NB4 (cell line): ENCODE results near the gene CDC42EP3.

Experiments
- DNase-seq: peaks from one replicate; pipeline ENCODE4 v3.0.0; 2010; ENCODE audit warnings: low read depth
- H3K4me3 ChIP-seq: one replicate; pipeline ENCODE4 v1.5.1; 2011; ENCODE audit warnings: mild to moderate bottlenecking, low read depth, low read length, moderate library complexity
- MYC ChIP-seq: IDR thresholded peaks from 2 replicates; pipeline ENCODE4 v1.6.1; 2011; ENCODE audit warnings: low read depth, low read length
- POLR2A ChIP-seq: IDR thresholded peaks from 2 replicates; pipeline ENCODE4 v1.6.1; 2011; ENCODE audit warnings: mild to moderate bottlenecking; ENCODE audit not compliant: insufficient read length; ENCODE audit errors: extremely low read depth
- TF ChIP-seq, protein P1 (sequence below): IDR thresholded peaks from one replicate; pipeline ENCODE4 v1.5.1; 2012; ENCODE audit warnings: low read depth, low read length
- TF ChIP-seq, protein P2 (sequence below): IDR thresholded peaks from 2 replicates; pipeline ENCODE4 v1.6.1; 2011; ENCODE audit warnings: low read depth, low read length

The CDC42EP3 gene

DNA sequence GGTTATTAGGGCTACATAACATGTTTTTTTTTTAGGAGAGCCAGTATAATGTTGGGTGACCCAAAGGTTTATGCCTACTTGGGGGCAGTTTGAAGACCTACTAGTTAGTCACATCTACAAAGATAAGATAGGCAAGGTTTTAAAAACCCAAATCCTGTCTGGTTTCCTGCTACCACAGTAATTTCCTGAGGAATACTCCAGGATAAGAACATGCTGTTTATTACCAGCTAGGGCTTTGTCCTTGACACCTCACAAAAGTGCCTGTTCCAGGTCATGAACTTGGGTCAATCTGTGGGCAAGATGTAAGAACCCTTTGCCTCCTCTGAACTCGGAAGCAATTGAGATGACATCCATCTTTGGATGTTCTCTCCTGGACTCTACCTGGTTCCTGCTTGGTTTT, 38.2 kb downstream of the CDC42EP3 start:
- no peak for DNase-seq
- H3K4me3 ChIP-seq = no peak overlapping the region
- TF ChIP-seq POLR2A = no peak
- TF ChIP-seq, protein P1, sequence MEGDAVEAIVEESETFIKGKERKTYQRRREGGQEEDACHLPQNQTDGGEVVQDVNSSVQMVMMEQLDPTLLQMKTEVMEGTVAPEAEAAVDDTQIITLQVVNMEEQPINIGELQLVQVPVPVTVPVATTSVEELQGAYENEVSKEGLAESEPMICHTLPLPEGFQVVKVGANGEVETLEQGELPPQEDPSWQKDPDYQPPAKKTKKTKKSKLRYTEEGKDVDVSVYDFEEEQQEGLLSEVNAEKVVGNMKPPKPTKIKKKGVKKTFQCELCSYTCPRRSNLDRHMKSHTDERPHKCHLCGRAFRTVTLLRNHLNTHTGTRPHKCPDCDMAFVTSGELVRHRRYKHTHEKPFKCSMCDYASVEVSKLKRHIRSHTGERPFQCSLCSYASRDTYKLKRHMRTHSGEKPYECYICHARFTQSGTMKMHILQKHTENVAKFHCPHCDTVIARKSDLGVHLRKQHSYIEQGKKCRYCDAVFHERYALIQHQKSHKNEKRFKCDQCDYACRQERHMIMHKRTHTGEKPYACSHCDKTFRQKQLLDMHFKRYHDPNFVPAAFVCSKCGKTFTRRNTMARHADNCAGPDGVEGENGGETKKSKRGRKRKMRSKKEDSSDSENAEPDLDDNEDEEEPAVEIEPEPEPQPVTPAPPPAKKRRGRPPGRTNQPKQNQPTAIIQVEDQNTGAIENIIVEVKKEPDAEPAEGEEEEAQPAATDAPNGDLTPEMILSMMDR = no peak
- TF ChIP-seq MYC = no peak
- TF ChIP-seq, protein P2, sequence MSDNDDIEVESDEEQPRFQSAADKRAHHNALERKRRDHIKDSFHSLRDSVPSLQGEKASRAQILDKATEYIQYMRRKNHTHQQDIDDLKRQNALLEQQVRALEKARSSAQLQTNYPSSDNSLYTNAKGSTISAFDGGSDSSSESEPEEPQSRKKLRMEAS = no peak

DNA sequence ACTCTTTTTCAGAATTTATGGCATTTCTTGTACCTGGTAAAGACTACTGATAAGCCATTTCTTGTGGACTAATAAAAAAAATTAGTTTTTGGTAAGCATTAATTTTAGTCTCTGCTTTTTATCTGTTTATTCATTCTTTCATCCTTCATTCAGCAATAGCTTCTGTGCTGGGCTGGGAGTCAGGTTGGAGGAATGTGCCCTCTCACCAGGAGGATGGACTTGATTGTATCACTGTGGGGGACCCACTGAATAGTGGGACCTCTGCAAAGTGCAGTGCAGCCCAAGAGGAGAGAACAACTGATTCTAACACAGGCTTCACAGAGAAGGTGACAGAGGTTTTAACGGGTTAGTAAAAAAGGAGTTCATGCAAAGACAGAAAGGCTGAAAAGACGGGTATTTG, 39.1 kb downstream of the CDC42EP3 start:
- no peak overlapping the region for H3K4me3 ChIP-seq
- TF ChIP-seq, protein P2 = no peak
- no peak for TF ChIP-seq POLR2A
- TF ChIP-seq MYC = no peak
- TF ChIP-seq, protein P1 = no peak
- no peak for DNase-seq

DNA sequence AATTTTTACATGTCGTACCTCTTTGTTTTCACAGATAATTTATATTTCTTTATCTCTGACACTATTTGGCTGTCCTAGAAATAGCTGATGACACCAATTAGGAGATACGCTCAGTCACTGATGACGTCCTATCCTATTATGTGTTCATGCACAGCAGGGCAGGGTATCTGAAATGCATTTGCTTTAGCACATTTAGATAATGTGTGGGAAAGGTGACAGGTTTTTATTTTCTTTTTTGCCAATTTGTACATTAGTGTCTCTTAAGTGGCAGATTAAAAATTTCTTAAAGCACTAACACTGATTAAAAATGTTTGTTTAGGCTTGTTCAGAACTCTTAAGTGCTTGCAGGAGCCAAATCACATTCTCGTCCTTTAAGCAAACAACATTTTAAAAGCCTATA, 39.7 kb downstream of the CDC42EP3 start:
- DNase-seq = no peak
- H3K4me3 ChIP-seq = no peak overlapping the region
- TF ChIP-seq, protein P1 = no peak
- no peak for TF ChIP-seq POLR2A
- TF ChIP-seq, protein P2 = no peak
- TF ChIP-seq MYC = no peak

DNA sequence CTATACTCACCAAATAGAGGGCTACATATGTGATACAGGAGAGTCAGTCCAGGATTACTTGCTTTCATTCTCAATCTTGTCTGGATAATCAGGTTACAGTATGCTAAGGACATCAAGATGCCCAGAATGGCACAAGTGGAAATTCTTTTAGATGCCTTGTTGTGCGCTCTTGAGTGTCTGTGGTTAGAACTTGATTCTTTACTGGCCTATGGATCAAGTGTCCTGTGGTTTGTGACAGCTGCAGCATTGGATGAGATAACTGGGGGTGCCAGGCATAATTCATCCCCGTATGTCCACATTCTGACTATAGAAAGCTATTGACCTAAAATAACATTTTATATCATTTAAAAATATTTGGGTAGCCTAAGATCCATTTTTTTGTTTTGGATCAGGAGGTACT, 40.1 kb downstream of the CDC42EP3 start:
- no peak for TF ChIP-seq MYC
- TF ChIP-seq, protein P2 = no peak
- TF ChIP-seq, protein P1 = no peak
- no peak for TF ChIP-seq POLR2A
- no peak overlapping the region for H3K4me3 ChIP-seq
- DNase-seq = no peak

DNA sequence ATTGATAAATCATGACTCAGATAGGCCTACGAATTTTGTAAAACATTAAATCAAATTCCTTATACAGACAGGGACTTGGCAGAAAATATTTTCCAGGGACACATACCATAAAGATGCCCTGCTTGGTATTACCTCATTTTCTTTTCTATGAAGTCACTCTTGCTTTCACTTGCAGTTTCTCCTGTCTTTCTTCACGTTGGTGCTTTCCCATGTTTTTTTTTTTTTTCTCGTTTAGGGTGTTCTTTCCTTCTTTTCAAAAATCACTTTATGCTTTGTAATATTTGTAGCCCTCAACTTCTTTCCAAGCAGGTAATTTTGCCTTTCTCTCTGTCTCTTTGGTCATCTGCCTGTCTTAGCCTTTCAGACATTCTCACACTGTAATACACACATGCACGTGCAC, 40.7 kb downstream of the CDC42EP3 start:
- TF ChIP-seq, protein P2 = no peak
- TF ChIP-seq, protein P1 = no peak
- no peak for TF ChIP-seq POLR2A
- no peak for TF ChIP-seq MYC

DNA sequence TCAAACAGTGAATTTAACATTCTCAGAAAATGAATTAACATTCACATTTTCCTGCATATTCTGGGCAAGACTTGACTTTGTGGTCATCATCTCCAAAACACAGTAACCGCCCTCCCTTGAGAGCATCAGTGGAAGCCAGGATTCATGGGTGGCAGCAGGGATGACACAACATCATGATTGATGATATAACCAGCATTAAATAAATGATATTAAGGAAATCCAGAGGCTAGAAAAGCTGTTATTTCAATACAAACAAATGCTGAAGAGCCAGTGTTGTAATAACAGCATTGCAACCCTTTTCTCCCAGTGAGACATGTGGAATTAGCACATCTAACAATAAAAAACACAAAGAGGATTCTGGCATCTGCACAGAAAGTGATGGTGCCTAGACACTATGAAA, 41.1 kb downstream of the CDC42EP3 start:
- TF ChIP-seq MYC = no peak
- TF ChIP-seq, protein P1 = no peak
- TF ChIP-seq, protein P2 = no peak
- no peak for TF ChIP-seq POLR2A
- DNase-seq = no peak
- H3K4me3 ChIP-seq = no peak overlapping the region

More for the DNA sequence above, 40.7 kb downstream of the CDC42EP3 start:
- no peak for DNase-seq
- H3K4me3 ChIP-seq = no peak overlapping the region
